ENCODE data around the gene TMEM101.

DNA sequence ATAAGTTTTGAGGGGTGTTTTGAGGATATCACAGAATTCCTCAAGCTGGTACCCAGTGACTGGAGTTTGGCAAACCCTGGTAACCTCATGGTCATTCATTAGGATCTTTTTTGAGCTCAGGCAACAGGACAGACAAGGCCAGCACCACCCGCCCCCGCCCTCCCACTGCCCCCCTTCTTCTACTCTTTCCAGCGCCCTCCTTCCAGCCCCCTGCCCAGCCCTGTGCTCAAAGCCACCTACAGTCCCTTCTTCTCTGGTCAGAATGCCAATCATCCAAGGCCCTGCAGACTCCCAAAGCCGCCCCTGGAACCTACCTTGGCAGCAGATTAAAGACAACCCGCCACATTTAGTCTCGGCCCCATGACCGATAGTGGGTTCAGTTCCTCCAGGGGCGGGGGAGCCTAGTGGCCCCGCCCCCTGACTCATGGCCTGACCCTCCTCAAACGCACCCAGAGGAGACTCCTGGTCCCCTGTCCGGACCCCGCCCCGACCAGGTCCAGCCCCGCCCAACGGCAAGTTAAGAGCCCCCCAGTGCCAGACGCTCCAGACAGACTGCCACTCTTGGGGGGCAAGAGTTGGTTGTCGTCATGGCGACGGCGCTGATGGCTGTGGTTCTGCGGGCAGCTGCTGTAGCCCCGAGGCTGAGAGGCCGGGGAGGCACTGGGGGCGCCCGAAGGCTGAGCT lies 10.5 kb downstream of the TMEM101 start, which contains the start of gene NAGS:
- TF ChIP-seq, protein P1, sequence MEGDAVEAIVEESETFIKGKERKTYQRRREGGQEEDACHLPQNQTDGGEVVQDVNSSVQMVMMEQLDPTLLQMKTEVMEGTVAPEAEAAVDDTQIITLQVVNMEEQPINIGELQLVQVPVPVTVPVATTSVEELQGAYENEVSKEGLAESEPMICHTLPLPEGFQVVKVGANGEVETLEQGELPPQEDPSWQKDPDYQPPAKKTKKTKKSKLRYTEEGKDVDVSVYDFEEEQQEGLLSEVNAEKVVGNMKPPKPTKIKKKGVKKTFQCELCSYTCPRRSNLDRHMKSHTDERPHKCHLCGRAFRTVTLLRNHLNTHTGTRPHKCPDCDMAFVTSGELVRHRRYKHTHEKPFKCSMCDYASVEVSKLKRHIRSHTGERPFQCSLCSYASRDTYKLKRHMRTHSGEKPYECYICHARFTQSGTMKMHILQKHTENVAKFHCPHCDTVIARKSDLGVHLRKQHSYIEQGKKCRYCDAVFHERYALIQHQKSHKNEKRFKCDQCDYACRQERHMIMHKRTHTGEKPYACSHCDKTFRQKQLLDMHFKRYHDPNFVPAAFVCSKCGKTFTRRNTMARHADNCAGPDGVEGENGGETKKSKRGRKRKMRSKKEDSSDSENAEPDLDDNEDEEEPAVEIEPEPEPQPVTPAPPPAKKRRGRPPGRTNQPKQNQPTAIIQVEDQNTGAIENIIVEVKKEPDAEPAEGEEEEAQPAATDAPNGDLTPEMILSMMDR (conservative IDR thresholded peaks at IDR 0.05), result no peak
- no peak for TF ChIP-seq EZH2 (IDR thresholded peaks at IDR 0.05; ENCODE audit: low read depth)

Measured in PC-9 (cell line).